GM21526 (cell line): ENCODE results near the gene LPAR3.
A peak's percentile ranks its signal among the peaks of the same experiment; 100 is the strongest.
"Not testable (repeated sequence)": the region's sequence is repeated elsewhere in the genome, so short reads cannot be mapped to it uniquely, and the experiment has no call there.

ENCODE experiments used
- ATAC-seq: cut with Tn5 transposase; IDR thresholded peaks from one replicate; pipeline ENCODE4 v1.9.1; 2021; ENCODE audit warnings: moderate library complexity; ENCODE audit not compliant: unreplicated experiment, low FRiP score

The LPAR3 gene

DNA sequence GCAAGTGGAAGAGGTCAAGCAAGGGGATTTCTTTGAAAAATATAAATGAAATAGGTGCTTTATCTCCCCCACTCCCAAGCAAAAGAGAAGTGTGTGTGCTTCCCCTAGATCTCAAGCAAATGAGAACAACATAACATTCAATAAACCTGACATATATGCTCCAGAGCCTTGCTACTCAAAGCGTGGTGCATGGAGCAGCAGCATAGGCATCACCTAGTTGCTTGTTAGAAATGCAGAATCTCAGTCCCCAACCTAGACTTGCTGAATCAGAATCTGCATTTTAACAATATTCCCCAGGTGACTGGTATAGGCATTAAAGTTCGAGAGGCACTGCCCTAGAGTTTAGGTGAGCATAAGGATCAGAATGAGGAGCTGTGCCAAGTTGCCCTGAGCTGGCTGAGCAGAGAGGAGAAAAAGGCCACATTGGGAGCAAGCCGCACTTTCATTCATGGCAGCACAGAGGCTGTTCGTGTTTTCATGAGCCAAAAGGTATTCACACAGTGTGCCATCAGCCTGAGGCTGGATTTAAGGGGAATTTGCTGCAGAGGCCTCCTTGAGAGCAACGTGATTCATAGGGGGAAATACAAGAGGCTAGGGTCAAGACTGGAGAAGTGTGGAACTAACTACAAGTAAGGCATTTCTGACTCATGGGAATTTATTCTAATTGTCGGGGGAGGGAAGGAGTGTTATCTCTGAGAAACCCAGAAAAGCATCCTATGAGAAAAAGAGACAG, 14.3 kb upstream of the LPAR3 start:
- no peak for ATAC-seq

DNA sequence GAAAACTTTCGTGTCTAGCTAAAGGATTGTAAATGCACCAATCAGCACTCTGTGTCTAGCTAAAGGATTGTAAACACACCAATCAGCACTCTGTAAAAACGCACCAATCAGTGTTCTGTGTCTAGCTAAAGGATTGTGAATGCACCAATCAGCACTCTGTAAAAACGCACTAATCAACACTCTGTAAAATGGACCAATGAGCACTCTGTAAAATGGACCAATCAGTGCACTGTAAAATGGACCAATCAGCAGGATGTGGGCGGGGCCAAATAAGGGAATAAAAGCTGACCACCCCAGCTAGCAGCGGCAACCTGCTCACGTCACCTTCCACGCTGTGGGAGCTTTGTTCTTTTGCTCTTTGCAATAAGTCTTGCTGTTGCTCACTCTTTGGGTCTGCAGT, 9.7 kb upstream of the LPAR3 start:
- not testable (repeated sequence) for ATAC-seq

DNA sequence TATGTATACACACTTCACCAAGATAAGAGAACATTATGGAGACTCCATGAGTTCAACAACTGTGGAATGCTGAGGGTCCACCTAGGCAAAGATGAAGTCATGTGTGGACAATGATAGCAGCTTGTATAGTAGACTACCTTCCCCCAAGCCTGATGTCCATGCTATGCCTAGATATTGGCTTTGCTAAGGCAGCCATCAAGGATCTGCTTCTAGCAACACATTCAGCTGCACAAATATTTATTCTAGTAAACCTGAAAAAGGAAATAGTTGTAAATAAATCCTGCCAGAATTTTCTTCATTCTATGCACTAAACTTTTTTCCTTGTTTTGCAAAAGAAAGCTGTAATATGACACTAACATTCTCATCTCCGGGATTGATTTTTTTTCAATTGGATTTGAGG, 7.0 kb upstream of the LPAR3 start:
- ATAC-seq: no peak

GRCh38 chr1:84896279-84896678, 3.3 kb upstream of the LPAR3 start:
- no peak for ATAC-seq

GRCh38 chr1:84890566-84890965, 2.4 kb downstream of the LPAR3 start:
- ATAC-seq: no peak

- ATAC-seq: no peak
Measured at GRCh38 chr1:84889437-84889836, 3.6 kb downstream of the LPAR3 start.

- no peak for ATAC-seq
Measured at GRCh38 chr1:84888753-84889152, 4.3 kb downstream of the LPAR3 start.

- no peak for ATAC-seq
Measured at GRCh38 chr1:84887261-84887934, 5.6 kb downstream of the LPAR3 start.

DNA sequence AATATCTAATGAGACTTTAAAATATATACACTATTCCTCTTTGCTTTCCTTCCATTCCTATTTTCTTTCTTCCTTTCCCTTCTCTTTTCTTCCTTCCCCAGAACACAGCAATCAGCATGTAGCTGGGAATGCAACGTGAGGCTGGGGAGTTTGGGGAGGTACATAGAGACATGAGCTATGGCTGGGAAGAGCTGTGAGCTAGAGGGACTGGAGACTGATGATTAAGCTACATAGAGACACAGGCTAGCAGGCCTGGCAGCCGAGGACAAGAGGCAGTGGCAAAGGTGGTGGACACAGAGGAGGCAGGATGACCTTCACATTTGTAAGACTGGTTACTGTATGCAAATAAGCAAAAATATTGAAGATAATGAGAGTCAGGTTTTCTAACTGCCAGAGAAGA, 7.5 kb downstream of the LPAR3 start:
- no peak for ATAC-seq

GRCh38 chr1:84884671-84885389, 8.2 kb downstream of the LPAR3 start:
- ATAC-seq: no peak

- ATAC-seq: no peak
Measured at GRCh38 chr1:84883286-84883685, 9.7 kb downstream of the LPAR3 start.

GRCh38 chr1:84877592-84877991, 15.4 kb downstream of the LPAR3 start:
- no peak for ATAC-seq

DNA sequence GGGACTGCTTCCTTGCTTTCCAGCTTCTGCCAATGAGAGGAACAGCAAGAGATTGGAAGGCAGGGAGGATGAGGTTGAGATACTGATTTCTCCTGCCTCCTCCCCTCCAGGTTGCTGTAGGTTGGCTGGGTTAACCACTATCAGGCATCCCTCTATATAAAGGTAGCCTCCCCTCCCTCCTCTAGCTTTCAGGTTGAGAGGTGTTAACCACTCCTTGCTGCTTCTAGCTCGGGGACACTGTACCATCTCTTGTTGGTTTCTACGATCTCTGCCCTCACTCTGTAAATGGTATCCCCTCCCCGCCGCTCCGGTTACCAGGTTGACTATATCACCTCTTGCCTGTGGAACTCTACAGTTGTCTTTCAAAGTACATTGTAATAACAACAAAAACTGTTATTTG, 16.7 kb downstream of the LPAR3 start:
- no peak for ATAC-seq

DNA sequence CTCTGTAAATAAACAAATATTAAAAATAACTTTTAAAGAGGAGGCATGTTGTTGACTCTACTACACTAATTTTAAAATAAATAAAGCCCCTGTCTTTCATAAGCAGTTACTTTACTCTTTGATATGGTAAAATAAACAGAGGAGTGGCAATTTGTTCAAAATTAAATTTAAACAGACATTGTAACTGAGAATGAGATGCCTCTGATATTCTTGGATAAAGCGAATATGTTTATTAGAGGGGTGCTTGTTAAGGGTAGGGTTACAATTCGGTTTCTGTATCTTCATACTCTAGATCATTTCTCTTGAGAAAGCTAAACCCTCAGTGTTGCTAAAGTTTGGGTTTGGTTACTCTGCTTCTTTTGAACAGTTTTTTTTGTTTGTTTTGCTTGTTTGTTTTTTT, 19.6 kb downstream of the LPAR3 start:
- ATAC-seq: no peak

GRCh38 chr1:84872696-84873355, 20.2 kb downstream of the LPAR3 start:
- ATAC-seq: no peak

DNA sequence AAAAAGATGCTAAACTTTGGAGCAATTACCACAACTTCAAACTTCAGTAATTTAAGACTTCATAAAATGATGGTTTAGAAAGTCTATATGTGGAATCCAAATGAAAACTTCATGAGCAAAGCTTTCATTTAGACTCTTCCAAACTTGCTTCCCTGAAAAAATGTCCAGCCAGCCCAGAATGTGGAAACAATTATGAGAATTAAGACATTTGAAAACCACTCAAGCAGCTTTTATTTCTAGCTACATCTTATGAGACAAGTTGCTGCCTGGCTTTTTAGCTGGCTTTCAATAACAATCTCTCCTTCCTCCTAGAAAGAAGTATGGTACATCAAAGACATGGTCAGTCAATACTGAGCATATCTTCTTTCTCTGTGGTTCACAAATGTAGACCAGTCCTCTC, 21.8 kb downstream of the LPAR3 start:
- no peak for ATAC-seq

DNA sequence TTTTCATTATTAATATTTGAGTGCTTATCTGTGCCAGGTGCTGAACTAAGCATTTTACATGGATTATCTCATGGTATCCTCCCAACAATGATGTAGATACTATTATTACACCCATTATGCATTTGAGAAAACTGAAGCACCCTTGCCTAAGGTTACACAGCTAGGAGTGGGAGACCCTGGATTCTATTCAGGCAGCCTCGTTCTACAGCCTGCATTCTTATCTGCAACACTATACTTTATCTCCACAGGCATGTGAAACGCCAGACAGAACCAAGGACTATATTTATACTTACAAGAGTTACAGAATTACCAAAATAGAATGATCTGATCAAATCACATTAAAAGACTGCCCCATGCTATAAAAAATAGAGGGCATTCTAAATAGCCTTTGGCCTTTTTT, 22.4 kb downstream of the LPAR3 start:
- no peak for ATAC-seq

DNA sequence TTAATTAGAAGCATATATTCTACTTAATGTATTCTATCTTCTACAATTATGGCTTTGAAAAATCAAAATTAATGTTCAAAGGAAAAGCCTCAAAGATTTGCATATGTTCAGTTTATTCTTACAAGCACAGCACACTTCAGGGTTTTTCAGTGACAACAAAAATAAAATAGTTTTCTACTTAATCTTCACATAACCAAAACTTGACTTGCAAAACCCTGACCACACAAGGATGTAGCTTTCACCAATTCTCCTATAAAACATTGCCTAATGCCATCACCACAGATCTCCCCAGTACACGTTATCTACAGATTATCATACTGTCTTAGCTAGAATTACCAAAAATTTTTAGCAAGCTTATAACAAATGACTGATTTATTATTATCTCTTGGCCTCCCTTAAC, 23.3 kb downstream of the LPAR3 start:
- no peak for ATAC-seq

DNA sequence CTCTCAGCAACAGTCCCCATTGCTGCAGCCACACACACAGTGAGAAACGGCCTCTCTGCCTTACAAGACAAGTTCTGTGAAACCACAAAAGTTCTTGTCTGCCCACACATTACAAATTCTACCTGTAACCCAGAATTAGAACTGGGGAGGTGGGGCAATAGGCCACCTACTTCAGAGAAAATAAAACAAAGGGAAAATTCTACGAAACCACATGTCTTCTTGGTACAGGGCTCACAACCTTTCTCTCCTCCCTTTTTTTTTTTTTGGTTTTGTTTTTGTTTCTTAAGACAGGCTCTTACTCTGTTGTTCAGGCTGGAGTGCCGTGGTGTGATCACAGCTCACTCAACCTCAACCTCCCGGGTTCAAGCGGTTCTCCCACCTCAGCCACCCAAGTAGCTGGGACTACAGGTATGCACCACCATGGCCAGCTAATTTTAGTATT, 30.2 kb downstream of the LPAR3 start:
- peak; percentile 87 for ATAC-seq

DNA sequence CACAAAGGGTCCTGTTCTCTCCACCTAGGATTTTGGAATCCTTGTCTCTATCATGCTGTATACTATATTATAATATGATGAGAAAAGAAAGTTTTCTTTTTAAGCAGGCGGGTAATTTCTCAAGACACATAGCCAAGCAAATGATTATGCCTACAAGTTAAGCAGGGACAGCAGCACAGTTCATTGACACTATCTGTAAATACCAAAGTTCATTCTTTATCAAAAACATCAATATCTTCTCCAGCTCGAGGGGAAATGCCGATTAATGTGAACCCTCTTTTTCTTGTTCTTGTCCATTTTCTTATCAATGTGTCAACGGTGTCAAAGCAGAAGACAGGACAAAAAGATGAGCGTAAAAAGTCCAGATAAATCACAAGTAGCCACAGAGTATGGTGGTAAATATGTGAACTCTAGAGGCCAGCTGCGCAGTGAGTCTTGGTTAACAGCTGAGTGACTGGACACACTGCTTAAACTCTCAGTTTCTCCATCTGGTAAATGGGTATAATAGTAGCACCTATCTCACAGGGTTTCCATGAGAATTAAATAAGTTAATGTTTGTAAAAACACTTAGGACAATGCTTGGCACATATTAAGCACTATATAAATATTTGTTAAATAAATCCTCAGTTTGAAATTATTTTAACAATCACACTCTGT, 30.9 kb downstream of the LPAR3 start:
- ATAC-seq: no peak

DNA sequence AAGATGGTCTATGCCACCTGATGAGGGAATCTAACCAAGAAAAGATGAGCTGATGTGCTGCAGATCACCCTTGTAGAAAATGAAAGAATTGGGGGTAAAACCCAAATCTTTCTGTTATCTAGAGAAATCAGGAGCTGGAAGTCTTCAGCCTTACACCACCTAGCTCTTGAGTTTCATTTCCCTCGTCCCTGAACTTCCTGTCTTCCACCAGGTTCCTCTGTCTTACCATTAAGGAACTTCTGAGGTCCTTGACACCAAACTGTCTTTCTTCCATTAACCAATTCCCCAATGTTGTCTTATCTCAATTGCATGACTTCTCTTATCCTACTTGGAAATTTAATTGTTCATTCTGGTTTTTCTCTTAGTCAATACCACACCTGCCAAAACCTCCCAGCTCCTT, 31.5 kb downstream of the LPAR3 start:
- no peak for ATAC-seq
